AG10803 (cell line): Measurements from ENCODE around the gene CCDC8.

ENCODE experiments used
- DNase-seq: peaks from one replicate; pipeline ENCODE4 v3.0.0; 2010; ENCODE audit warnings: low read depth
- H3K4me3 ChIP-seq: 2 replicates; pipeline ENCODE4 v1.5.1; 2011; ENCODE audit warnings: mild to moderate bottlenecking, low read length, control low read depth
- CTCF ChIP-seq: conservative IDR thresholded peaks from 2 replicates; pipeline ENCODE4 v1.5.1; 2011; ENCODE audit warnings: mild to moderate bottlenecking, low read length, control low read depth, inconsistent platforms

CCDC8 gene

GRCh38 chr19:46453661-46454060 lies 40.3 kb upstream of the CCDC8 start:
- TF ChIP-seq CTCF: no peak
- no peak for DNase-seq
- no peak overlapping the region for H3K4me3 ChIP-seq

- H3K4me3 ChIP-seq: no peak overlapping the region
- DNase-seq: no peak
- no peak for TF ChIP-seq CTCF
Observed at GRCh38 chr19:46452186-46452585, 38.8 kb upstream of the CCDC8 start.

- no peak overlapping the region for H3K4me3 ChIP-seq
- no peak for TF ChIP-seq CTCF
- DNase-seq: no peak
Observed at GRCh38 chr19:46451352-46451751, 38.0 kb upstream of the CCDC8 start.

GRCh38 chr19:46450737-46451136 lies 37.4 kb upstream of the CCDC8 start:
- DNase-seq: no peak
- no peak for TF ChIP-seq CTCF
- no peak overlapping the region for H3K4me3 ChIP-seq

GRCh38 chr19:46449228-46449627 lies 35.9 kb upstream of the CCDC8 start:
- DNase-seq: no peak
- H3K4me3 ChIP-seq: no peak overlapping the region
- TF ChIP-seq CTCF: no peak

- TF ChIP-seq CTCF: no peak
- no peak for DNase-seq
- H3K4me3 ChIP-seq: no peak overlapping the region
Observed at GRCh38 chr19:46448601-46449000, 35.2 kb upstream of the CCDC8 start.

GRCh38 chr19:46447824-46448223 lies 34.5 kb upstream of the CCDC8 start:
- H3K4me3 ChIP-seq: no peak overlapping the region
- no peak for TF ChIP-seq CTCF
- DNase-seq: no peak
